Measurements from ENCODE around the gene SWSAP1. TPM values are rescaled to one million over a fixed set of nuclear protein-coding genes. Genes with fewer than 3 reads are reported as not detected.

SWSAP1 gene
- total RNA-seq, 4 donors from 2014 or later: 0.66 to 1.7 (median 1.5) TPM

DNA sequence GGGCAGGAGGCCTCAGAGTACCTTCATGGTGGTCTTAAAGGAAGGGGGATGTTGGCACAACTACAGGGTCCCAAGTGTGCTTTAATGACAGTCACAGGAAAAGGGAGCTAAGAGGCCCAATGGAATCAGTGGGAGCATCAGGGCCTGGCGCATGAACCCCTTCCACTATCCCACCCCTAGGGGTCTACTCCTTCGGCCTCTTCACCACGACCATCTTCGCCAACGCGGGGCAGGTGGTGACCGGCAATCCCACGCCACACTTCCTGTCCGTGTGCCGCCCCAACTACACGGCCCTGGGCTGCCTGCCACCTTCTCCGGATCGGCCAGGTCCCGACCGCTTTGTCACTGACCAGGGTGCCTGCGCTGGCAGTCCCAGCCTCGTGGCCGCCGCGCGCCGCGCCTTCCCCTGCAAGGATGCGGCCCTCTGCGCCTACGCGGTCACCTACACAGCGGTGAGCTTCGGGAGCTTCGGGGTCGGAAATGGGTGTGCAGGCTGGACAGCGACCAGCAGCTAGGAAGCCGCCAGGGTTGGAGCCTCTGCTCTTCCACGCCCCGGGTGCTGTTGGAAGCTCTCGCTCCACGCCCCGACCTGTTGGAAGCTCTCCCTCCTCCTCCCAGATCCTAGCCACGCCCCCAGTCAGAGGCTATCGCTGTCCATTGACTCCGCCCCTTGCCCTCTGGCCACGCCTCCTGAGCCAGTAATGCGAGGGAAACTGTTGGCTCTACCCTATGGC, 13.3 kb upstream of the SWSAP1 start:
- Histone ChIP-seq H3K4me3 (no peak overlapping the region), H3K27ac (replicated peaks in 1 of 4) (no peak overlapping the region), H3K36me3 (peaks cover 18 to 82% (median 66%) of the 10 kb centered on the region in 4 donors), H3K4me1 (peaks cover 0 to 21% (median 10%) of the 10 kb centered on the region in 4 donors), H3K9me3 (no peaks in the 10 kb centered on the region), H3K27me3 (no peaks in the 10 kb centered on the region)
- WGBS: 62% methylated on average over 23 of the region's 43 CpGs
- no peak for DNase-seq (ENCODE audit: extremely low spot score)
- intact Hi-C loops (cut with DNase I): no loop called here
- TF ChIP-seq EP300 (IDR thresholded peaks at IDR 0.05) (no peak), POLR2A (IDR thresholded peaks at IDR 0.05; ENCODE audit: low read depth) (no peak), POLR2AphosphoS5 (IDR thresholded peaks at IDR 0.05) (no peak)
- TF ChIP-seq, protein P1, sequence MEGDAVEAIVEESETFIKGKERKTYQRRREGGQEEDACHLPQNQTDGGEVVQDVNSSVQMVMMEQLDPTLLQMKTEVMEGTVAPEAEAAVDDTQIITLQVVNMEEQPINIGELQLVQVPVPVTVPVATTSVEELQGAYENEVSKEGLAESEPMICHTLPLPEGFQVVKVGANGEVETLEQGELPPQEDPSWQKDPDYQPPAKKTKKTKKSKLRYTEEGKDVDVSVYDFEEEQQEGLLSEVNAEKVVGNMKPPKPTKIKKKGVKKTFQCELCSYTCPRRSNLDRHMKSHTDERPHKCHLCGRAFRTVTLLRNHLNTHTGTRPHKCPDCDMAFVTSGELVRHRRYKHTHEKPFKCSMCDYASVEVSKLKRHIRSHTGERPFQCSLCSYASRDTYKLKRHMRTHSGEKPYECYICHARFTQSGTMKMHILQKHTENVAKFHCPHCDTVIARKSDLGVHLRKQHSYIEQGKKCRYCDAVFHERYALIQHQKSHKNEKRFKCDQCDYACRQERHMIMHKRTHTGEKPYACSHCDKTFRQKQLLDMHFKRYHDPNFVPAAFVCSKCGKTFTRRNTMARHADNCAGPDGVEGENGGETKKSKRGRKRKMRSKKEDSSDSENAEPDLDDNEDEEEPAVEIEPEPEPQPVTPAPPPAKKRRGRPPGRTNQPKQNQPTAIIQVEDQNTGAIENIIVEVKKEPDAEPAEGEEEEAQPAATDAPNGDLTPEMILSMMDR (IDR thresholded peaks at IDR 0.05): no peak

DNA sequence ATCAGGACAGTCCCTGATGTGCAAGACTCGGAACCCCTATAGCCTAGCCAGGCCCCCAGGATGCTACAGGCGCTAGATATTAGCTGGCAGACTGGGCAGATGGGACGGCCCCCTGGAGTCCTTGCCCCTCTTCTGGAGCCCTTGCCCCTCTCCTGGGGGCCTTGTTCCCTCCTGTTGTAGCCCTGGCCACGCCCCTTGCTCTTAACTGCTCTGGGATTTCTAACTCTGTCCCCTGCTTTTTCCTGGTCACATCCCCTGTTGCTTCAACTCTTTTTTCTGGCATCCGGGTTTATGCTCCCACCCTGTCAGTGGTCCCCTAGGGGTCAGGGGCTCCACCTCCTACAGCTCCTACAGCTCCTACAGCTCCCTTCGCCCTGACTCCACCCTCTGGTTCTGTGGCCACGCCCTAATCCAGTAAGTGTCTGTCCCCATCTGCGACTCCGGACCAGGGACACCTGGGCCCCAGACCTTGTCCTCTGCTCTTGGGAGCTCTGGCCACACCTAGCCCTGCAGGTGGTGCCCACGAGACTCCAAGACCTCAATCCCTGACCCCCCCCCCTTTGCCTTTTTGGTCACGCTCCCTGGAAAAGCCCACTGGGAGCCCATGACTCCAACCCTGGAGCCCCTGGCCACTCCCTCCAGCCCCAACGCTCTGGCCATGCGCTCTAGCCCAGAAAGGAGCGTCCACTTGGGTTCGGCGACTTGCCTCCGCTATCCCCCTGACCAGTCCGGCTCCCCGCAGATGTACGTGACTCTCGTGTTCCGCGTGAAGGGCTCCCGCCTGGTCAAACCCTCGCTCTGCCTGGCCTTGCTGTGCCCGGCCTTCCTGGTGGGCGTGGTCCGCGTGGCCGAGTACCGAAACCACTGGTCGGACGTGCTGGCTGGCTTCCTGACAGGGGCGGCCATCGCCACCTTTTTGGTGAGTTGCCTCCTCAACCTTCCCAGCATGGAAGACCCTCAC, 12.4 kb upstream of the SWSAP1 start:
- intact Hi-C loops (cut with DNase I): no loop called here
- TF ChIP-seq, protein P1 (IDR thresholded peaks at IDR 0.05): no peak
- TF ChIP-seq EP300 (IDR thresholded peaks at IDR 0.05): no peak
- TF ChIP-seq POLR2AphosphoS5 (IDR thresholded peaks at IDR 0.05): no peak
- no peak for TF ChIP-seq POLR2A (IDR thresholded peaks at IDR 0.05; ENCODE audit: low read depth)
- Histone ChIP-seq H3K36me3 (peaks cover 18 to 83% (median 67%) of the 10 kb centered on the region in 4 donors), H3K27me3 (no peaks in the 10 kb centered on the region), H3K9me3 (no peaks in the 10 kb centered on the region), H3K4me3 (no peak overlapping the region), H3K27ac (replicated peaks in 1 of 4) (no peak overlapping the region), H3K4me1 (peaks cover 0 to 12% (median 2%) of the 10 kb centered on the region in 4 donors)
- DNase-seq (ENCODE audit: extremely low spot score): no peak
- 78% methylated on average over 35 of the region's 35 CpGs for WGBS

DNA sequence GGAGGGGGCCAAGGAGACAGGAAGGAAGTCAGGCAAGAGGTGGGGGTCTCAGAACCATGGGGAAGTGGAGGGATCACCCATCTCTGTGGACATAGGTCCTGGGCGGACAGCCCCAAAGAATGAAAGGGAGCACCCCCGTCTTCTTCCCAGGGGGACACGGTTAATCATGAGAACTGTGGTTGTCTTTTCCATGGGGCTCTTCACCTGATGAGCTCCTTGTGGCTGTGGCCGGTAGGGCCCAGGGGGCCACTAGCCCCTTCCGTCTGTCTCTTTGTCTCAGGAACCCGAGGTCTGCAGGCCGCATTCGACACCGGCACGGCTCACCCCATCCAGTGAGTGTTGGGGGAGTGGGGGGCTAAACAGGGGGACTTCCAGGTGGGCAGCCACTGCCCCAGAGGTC, 10.6 kb upstream of the SWSAP1 start:
- Histone ChIP-seq H3K36me3 (peaks cover 18 to 85% (median 68%) of the 10 kb centered on the region in 4 donors), H3K9me3 (no peaks in the 10 kb centered on the region), H3K27me3 (no peaks in the 10 kb centered on the region), H3K27ac (replicated peaks in 1 of 4) (no peak overlapping the region), H3K4me1 (peaks cover 0 to 10% (median 0%) of the 10 kb centered on the region in 4 donors), H3K4me3 (no peak overlapping the region)
- intact Hi-C loops (cut with DNase I): no loop called here
- TF ChIP-seq, protein P1 (IDR thresholded peaks at IDR 0.05): no peak
- TF ChIP-seq POLR2AphosphoS5 (IDR thresholded peaks at IDR 0.05) (no peak), EP300 (IDR thresholded peaks at IDR 0.05) (no peak), POLR2A (IDR thresholded peaks at IDR 0.05; ENCODE audit: low read depth) (no peak)
- DNase-seq (ENCODE audit: extremely low spot score): no peak
- 83% methylated on average over 6 of the region's 10 CpGs for WGBS

DNA sequence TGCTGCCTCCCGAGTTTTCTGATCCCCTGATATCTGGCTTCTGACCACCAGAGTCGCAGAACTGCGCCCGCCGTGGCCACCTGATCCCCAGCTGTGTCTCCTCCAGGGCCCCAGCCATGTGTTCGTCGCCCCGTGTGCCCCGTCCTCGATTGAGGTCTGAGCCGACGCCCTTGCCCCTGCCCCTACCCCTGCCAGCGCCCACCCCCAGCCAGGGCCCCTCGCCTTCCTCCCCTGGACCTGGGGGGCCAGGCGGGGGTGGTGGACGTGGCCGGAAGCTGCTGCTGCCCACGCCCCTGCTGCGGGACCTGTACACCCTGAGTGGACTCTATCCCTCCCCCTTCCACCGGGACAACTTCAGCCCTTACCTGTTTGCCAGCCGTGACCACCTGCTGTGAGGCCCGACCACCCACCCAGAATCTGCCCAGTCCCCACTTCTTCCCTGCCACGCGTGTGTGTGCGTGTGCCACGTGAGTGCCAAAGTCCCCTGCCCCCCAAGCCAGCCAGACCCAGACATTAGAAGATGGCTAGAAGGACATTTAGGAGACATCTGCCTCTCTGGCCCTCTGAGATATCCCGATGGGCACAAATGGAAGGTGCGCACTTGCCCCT, 10.1 kb upstream of the SWSAP1 start:
- 93% methylated on average over 15 of the region's 28 CpGs for WGBS
- H3K36me3 ChIP-seq: peaks cover 16 to 82% (median 66%) of the 10 kb centered on the region in 4 donors

More for the DNA sequence above, 10.1 kb upstream of the SWSAP1 start:
- Histone ChIP-seq H3K4me3 (no peak overlapping the region), H3K9me3 (no peaks in the 10 kb centered on the region), H3K27ac (replicated peaks in 1 of 4) (no peak overlapping the region), H3K4me1 (peaks cover 0 to 10% (median 0%) of the 10 kb centered on the region in 4 donors), H3K27me3 (no peaks in the 10 kb centered on the region)
- no peak for DNase-seq (ENCODE audit: extremely low spot score)
- TF ChIP-seq, protein P1 (IDR thresholded peaks at IDR 0.05): no peak
- no peak for TF ChIP-seq POLR2A (IDR thresholded peaks at IDR 0.05; ENCODE audit: low read depth)
- TF ChIP-seq POLR2AphosphoS5 (IDR thresholded peaks at IDR 0.05): no peak
- TF ChIP-seq EP300 (IDR thresholded peaks at IDR 0.05): no peak
- intact Hi-C loops (cut with DNase I): no loop called here

Data from esophagus muscularis mucosa (tissue), 4 donors.